GM21737 (cell line): ENCODE measurements around the gene C2orf49.

ENCODE experiments used
- ATAC-seq: cut with Tn5 transposase; IDR thresholded peaks from one replicate; pipeline ENCODE4 v1.9.1; 2021; ENCODE audit warnings: mild to moderate bottlenecking, moderate library complexity; ENCODE audit not compliant: unreplicated experiment

The C2orf49 gene

GRCh38 chr2:105358593-105358992 is 21.3 kb downstream of the C2orf49 start:
- ATAC-seq = no peak

GRCh38 chr2:105361102-105361889 is 24.0 kb downstream of the C2orf49 start:
- no peak for ATAC-seq

GRCh38 chr2:105362862-105363591 is 25.7 kb downstream of the C2orf49 start:
- ATAC-seq = no peak

- no peak for ATAC-seq
These were observed 27.2 kb downstream of the C2orf49 start for GRCh38 chr2:105364436-105365139.

- no peak for ATAC-seq
These were observed 27.9 kb downstream of the C2orf49 start for GRCh38 chr2:105365206-105365605.

GRCh38 chr2:105368759-105369408 is 31.5 kb downstream of the C2orf49 start:
- ATAC-seq = no peak

- peak; percentile 88 for ATAC-seq
These were observed 32.7 kb downstream of the C2orf49 start for GRCh38 chr2:105369777-105370690.

- no peak for ATAC-seq
These were observed 33.8 kb downstream of the C2orf49 start for GRCh38 chr2:105371156-105371555.

- ATAC-seq = no peak
These were observed 34.5 kb downstream of the C2orf49 start for GRCh38 chr2:105371810-105372209.

- peak; percentile 16 for ATAC-seq
These were observed 36.0 kb downstream of the C2orf49 start for GRCh38 chr2:105373344-105373781.

GRCh38 chr2:105373895-105374401 is 36.6 kb downstream of the C2orf49 start:
- ATAC-seq = peak; percentile 77

GRCh38 chr2:105375001-105375561 is 37.7 kb downstream of the C2orf49 start:
- no peak for ATAC-seq

GRCh38 chr2:105376010-105376409 is 38.7 kb downstream of the C2orf49 start:
- no peak for ATAC-seq

- ATAC-seq = no peak
These were observed 39.5 kb downstream of the C2orf49 start for GRCh38 chr2:105376789-105377240.

- no peak for ATAC-seq
These were observed 40.5 kb downstream of the C2orf49 start for GRCh38 chr2:105377871-105378270.

GRCh38 chr2:105378276-105378840 is 41.0 kb downstream of the C2orf49 start:
- no peak for ATAC-seq

- no peak for ATAC-seq
These were observed 41.6 kb downstream of the C2orf49 start for GRCh38 chr2:105378921-105379383.

- no peak for ATAC-seq
These were observed 42.4 kb downstream of the C2orf49 start for GRCh38 chr2:105379741-105380186.
